Measurements from ENCODE around the gene VAV3. TPM values are rescaled to one million over a fixed set of nuclear protein-coding genes. Genes with fewer than 3 reads are reported as not detected.

VAV3 gene
- total and polyA plus RNA-seq, 10 of the 15 experiments (the other 5 are each of a cell fraction or from before 2014, with no cell fraction given) = 0.84 to 5.5 (median 3.4) TPM

DNA sequence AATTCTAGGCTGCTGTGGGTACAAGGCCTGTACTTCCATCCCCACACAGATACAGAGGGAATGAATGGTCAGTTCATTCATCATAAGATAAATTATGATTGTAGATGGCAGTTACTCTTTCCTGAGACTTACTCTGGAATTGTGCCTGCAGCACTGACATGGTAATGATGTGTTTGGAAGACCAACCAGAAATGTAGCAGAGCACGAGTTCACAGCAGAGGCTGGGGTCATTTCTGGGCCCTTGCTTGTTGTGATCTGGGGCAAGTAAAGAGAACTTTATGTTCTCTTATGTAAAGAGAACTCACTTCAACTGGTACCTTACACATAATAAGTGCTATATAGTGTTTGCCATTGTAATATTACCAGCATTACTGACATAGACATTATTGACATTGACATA lies 412.2 kb downstream of the VAV3 start:
- CTCF ChIA-PET = no interaction called here

More for the DNA sequence above, 412.2 kb downstream of the VAV3 start:
- Histone ChIP-seq H3K27me3 (replicated peaks in 1 of 2; ENCODE audit: control insufficient read depth in 2 of 2, insufficient read depth in 2 of 2, low read length in 1 of 2) (no peaks in the 10 kb centered on the region), H4K20me1 (ENCODE audit: control insufficient read depth, insufficient read depth) (no peaks in the 10 kb centered on the region), H3K9ac (ENCODE audit: control insufficient read depth, insufficient read depth, low read length) (no peak overlapping the region), H3K27ac (ENCODE audit: control insufficient read depth, insufficient read depth) (no peak overlapping the region), H3K36me3 (ENCODE audit: control insufficient read depth in 2 of 2, insufficient read depth in 2 of 2, low read length in 1 of 2) (no peaks in the 10 kb centered on the region), H2AFZ (ENCODE audit: control insufficient read depth, low read depth, low read length) (no peak overlapping the region), H3K4me1 (ENCODE audit: control insufficient read depth, insufficient read depth, low read length) (no peaks in the 10 kb centered on the region), H3K4me3 (no peak overlapping the region), H3K79me2 (ENCODE audit: control insufficient read depth, insufficient read depth, low read length) (no peaks in the 10 kb centered on the region), H3K4me2 (ENCODE audit: control insufficient read depth, insufficient read depth) (no peak overlapping the region), H3K9me3 (replicated peaks; ENCODE audit: control insufficient read depth, insufficient read depth, low read length) (no peaks in the 10 kb centered on the region)
- ChIA-PET POLR2A (interaction anchor here (0.6 kb wide), 1 partner anchor 286 kb away, joined by 3 read pairs; no protein-coding TSS in a partner anchor), RAD21 (ENCODE audit: unreplicated experiment) (no interaction called here), SMC1A (ENCODE audit: uncharacterized antibody, unreplicated experiment) (interaction anchor here (1.0 kb wide), 1 partner anchor 9 kb away, joined by 3 read pairs; no protein-coding TSS in a partner anchor)
- TF ChIP-seq KLF5 (IDR thresholded peaks at IDR 0.05; ENCODE audit: partially characterized antibody) (no peak), ZNF217 (IDR thresholded peaks at IDR 0.05) (no peak), REST (IDR thresholded peaks at IDR 0.05; ENCODE audit: low read depth, low read length) (no peak), WRNIP1 (IDR thresholded peaks at IDR 0.05; ENCODE audit: borderline replicate concordance, low read depth, low read length) (no peak), TCF3 (IDR thresholded peaks at IDR 0.05; ENCODE audit: borderline replicate concordance, insufficient read depth, low read depth, low read length) (no peak), RCOR1 (conservative IDR thresholded peaks at IDR 0.05; ENCODE audit: low read depth, low read length) (no peak), TCF7 (IDR thresholded peaks at IDR 0.05; ENCODE audit: borderline replicate concordance) (no peak), HDAC6 (IDR thresholded peaks at IDR 0.05; ENCODE audit: unreplicated experiment) (no peak), NR2F1 (conservative IDR thresholded peaks at IDR 0.05) (no peak), MAX (IDR thresholded peaks at IDR 0.05; ENCODE audit: low read depth, low read length) (no peak), MTA3 (IDR thresholded peaks at IDR 0.05; ENCODE audit: borderline replicate concordance, low read length) (no peak), NBN (IDR thresholded peaks at IDR 0.05) (no peak), NFXL1 (IDR thresholded peaks at IDR 0.05; ENCODE audit: borderline replicate concordance) (no peak), FOS (IDR thresholded peaks at IDR 0.05; ENCODE audit: borderline replicate concordance, extremely low read depth, insufficient read length) (no peak)
- TF ChIP-seq, protein P1, sequence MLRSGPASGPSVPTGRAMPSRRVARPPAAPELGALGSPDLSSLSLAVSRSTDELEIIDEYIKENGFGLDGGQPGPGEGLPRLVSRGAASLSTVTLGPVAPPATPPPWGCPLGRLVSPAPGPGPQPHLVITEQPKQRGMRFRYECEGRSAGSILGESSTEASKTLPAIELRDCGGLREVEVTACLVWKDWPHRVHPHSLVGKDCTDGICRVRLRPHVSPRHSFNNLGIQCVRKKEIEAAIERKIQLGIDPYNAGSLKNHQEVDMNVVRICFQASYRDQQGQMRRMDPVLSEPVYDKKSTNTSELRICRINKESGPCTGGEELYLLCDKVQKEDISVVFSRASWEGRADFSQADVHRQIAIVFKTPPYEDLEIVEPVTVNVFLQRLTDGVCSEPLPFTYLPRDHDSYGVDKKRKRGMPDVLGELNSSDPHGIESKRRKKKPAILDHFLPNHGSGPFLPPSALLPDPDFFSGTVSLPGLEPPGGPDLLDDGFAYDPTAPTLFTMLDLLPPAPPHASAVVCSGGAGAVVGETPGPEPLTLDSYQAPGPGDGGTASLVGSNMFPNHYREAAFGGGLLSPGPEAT (IDR thresholded peaks at IDR 0.05; ENCODE audit: low read depth) = no peak
- TF ChIP-seq, protein P2, sequence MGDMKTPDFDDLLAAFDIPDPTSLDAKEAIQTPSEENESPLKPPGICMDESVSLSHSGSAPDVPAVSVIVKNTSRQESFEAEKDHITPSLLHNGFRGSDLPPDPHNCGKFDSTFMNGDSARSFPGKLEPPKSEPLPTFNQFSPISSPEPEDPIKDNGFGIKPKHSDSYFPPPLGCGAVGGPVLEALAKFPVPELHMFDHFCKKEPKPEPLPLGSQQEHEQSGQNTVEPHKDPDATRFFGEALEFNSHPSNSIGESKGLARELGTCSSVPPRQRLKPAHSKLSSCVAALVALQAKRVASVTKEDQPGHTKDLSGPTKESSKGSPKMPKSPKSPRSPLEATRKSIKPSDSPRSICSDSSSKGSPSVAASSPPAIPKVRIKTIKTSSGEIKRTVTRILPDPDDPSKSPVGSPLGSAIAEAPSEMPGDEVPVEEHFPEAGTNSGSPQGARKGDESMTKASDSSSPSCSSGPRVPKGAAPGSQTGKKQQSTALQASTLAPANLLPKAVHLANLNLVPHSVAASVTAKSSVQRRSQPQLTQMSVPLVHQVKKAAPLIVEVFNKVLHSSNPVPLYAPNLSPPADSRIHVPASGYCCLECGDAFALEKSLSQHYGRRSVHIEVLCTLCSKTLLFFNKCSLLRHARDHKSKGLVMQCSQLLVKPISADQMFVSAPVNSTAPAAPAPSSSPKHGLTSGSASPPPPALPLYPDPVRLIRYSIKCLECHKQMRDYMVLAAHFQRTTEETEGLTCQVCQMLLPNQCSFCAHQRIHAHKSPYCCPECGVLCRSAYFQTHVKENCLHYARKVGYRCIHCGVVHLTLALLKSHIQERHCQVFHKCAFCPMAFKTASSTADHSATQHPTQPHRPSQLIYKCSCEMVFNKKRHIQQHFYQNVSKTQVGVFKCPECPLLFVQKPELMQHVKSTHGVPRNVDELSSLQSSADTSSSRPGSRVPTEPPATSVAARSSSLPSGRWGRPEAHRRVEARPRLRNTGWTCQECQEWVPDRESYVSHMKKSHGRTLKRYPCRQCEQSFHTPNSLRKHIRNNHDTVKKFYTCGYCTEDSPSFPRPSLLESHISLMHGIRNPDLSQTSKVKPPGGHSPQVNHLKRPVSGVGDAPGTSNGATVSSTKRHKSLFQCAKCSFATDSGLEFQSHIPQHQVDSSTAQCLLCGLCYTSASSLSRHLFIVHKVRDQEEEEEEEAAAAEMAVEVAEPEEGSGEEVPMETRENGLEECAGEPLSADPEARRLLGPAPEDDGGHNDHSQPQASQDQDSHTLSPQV (IDR thresholded peaks at IDR 0.05) = no peak
- intact Hi-C loops (cut with micrococcal nuclease; ENCODE audit: unreplicated experiment) (no loop called here), in situ Hi-C loops (cut with MboI) (no loop called here)
- BruUV-seq (replicated peaks) = no TSS peak
- FAIRE-seq (no peak), ATAC-seq (no peak), DNase-seq (ENCODE audit: low read depth, low spot score) (no peak)
- 0% methylated on average over 1 of the region's 1 CpG for WGBS (ENCODE audit: insufficient coverage, insufficient replicate concordance, low lambda C conversion rate, missing lambda C conversion rate)

Measured in GM12878 (cell line).